Stimulated activated CD4-positive, alpha-beta T cell treated with anti-CD3 and anti-CD28 coated beads, Interleukin-1b, Interleukin-23, amount 100 ng/mL, for 48 hours (primary cell): ENCODE results near the gene TEX51.

Experiments
- DNase-seq: peaks from one replicate; pipeline ENCODE4 v3.0.0-alpha.2; 2020

TEX51 gene

DNA sequence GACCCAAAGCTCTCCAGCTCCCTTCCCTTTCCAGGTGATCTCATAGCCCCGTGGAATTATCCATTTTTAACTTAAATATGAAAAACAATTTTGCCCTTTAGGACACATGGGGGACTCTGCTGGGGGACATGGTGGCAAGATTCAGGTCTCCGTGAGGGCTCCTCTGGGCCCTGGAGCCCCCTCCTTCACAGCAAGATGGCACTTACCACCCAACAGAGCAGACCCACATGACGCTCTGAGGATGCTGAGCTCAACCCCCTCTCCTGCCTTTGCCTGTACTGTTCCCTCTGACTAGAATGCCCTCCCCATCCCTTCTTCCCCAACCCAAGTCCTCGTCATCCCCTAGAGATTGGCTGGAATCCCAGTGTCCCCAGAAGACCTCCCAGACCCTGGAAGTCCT lies 17.2 kb downstream of the TEX51 start:
- no peak for DNase-seq

DNA sequence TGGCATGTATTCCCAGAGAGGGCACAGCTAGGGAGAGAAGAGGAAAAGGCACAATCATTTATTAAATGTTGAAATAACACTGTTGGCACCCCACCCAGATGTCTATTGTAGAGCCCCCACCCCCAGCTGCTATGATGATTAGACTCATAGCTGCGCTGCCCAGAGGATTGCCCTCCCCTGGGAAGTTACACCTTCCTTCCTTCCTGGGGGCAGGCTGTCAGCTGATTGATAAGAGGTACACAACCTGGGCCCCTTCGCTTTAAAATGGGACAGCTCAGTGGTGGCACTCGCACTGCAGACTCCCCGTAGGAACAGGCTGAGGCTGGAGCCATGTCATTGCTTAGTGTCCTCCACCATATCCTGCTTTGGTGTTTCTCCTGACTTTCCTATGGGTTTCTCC lies 18.1 kb downstream of the TEX51 start:
- DNase-seq, result no peak

DNA sequence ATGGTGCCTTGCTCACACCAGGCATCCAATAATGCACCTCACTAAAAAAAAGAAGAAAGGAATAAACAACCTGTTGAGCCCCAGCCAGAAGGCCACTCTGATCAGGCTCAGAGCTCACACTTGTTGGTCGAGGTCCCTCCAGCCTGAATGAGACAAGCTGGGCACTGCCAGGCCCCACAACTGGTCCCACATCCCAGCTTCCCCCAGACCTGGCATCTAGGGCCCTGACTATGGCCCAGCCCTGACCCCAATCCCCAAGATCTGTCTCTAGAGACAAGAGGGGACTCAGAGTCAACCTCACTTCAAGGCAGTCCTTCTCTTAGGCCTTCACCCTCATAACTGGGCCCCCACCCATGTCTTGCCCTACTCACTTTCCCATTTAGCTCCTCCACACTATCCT lies 22.4 kb downstream of the TEX51 start:
- DNase-seq, result no peak

DNA sequence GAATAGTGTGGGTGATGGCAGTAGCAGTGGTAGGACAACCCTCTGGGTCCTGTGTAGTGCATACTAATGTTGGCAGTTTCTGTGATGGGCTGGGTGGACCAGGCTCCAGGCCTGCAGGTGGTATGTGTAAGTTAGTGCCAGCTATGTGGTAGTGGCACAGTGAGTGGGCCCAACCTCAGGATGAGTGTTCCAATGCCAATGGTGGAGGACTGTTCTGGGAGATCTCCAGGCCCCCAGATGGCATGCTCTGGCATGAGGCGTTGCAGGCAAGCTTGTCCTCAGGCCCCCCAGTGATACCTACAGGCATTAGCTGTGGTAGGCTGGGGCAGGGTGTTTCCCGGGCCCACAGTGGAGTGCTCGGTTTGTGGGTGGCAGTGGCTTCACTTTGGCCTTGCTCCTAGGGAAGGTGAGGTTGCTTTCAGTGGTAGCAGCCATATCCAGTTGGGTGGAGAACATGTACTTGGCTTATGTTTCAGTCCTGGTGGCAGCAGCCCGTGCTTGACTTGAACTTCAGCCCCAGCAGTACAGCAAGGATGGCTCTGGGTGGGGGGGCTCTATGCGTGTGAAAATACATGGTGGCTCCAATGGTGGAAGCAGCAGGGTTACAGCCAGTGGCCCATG lies 32.4 kb downstream of the TEX51 start:
- DNase-seq, result no peak

DNA sequence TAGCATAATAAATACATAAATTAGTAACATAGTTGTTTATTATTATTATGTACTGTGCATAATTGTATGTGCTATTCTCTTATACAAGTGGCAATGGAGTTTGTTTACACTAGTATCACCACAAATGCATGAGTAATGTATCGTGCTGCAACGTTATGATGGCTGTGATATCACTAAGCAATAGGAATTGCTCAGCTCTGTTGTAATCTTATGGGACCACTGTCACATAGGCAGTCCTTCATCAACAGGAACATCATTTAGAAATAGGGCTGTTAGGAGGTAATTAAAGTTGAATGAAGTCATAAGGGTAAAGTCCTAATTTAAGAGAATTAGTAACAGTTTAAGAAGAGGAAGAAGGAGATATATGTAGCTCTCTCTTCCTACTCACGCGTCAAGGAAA lies 33.8 kb downstream of the TEX51 start:
- no peak for DNase-seq

DNA sequence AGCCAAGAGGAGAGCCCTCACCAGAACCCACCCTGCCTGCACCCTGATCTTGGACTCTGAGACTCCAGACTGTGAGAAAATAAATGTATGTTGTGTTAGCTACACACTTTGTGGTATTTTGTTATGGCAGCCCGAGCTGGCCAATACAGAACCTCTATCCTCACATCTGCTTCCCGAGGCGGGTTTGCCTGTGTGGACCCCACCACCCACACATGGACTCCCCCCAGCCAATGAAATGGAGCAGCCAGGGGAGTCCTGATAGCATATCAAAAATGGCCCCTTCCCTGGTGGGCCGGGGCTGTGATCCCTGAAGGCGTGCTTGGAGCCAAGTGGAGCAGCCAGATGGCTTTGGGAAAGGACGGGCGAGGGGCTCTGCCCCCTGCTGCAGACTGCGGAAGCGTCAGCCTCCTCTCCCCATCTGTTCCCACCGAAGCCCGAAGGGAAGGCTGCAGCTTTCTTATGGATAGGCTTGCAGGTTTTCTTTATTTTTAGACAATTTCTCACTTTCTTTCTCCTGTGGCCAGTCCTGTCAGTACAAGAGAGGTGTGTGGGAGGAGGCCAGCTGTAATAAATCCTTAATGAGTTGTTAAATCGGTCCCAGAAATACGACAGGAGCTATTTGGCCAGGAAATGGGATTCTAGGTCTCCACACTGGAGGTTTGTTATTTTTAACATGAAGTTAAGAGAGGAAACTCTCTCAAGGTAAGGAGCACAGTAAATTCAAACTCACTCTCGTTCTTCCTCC lies 34.4 kb downstream of the TEX51 start:
- no peak for DNase-seq

DNA sequence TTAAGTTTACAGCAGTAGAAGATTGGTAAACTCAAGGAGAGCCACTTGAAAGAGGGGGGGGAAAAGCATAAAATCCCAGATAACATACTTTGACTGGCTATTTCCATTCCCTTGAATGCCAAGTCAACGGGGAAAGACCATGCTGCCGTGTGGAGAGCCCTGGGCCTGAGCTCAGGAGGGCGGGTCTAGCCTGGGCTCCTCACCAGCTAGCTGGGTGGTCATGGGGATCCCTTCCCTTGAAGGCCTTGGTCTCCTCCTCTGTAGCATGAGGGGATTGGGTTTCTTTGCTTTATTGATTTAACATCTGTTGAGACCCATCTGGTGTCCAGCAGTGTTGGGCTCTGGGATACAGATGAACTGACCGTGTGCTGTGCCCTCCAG lies 35.0 kb downstream of the TEX51 start:
- DNase-seq, result no peak

DNA sequence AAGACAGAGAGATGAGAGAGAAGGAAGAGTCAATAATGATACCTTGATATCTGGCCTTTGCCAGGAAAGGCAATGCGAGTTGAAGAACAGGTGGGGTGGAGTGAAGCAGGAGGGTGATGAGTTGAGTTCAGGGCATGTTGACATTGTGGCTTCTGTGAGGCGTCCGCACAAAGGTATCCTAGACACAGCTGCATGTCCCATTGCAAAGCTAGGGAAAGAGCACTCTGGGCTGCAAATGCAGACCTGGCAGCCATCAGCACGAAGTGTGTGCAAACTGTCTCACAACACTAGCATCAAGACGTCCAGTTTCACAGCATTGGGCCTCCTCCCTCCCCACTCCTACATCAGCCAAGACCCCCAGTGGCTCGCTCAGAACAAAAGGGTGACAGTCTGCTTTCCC lies 36.1 kb downstream of the TEX51 start:
- no peak for DNase-seq

DNA sequence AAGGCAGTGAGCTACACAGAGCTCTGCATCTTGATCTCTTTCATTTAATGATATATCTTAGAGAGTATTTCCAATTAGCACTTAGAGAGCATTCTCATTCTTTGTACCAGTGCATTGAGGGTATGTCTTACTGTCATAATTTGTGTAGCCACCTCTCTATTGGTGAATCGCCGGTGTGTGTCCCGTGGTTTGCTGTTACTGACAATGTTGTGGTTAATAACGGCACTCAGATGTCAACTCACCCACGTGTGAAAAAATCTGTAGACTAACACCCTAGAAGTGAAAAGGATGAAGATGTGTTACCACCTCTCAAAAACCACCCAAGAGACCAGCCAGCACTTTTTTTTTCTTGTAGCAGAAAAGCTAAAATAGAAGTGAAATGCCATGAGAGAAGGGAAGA lies 37.1 kb downstream of the TEX51 start:
- no peak for DNase-seq

DNA sequence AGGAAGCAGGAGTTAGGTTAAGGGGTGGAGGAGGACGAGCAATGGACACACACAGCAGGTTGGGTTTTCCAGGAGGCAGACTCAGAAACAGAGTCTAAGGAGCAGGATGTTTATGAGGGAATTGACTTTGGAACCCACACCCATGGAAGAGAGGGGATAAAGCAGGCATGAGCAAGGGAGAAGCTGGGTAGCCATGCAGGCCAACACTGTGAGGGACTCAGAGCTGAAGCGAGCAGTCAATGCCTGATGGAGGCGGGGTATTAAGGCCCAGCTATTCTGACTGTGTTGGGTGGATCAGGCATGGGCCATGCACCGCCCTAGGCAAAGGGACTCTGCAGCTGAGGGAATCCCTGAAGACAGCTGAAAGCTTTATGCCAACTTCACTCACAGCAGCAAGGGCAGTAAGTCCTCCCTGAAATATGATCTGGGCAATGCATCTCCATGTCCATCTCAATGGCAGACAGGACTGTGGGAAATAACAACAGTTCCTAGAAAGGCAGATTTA lies 37.6 kb downstream of the TEX51 start:
- DNase-seq, result no peak

DNA sequence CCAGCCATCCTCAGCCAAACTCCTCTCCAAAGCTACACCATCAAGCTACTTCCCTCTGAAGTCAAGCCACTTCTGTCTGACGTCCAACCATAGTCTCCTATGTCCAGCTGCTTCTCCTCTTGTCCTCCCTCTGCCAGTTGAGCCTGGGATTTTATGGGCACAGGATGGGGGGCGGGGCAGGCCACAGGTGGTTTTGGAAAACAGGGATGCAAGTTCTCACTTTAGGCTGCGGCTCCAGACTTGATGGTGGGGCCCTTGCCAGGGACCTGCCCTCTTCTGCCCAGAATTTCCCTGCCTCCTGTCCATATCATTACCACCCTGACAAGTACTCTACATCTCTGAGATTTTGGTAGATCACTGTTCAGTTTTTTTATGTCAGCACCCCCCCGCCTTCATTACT lies 41.6 kb downstream of the TEX51 start:
- DNase-seq, result no peak

DNA sequence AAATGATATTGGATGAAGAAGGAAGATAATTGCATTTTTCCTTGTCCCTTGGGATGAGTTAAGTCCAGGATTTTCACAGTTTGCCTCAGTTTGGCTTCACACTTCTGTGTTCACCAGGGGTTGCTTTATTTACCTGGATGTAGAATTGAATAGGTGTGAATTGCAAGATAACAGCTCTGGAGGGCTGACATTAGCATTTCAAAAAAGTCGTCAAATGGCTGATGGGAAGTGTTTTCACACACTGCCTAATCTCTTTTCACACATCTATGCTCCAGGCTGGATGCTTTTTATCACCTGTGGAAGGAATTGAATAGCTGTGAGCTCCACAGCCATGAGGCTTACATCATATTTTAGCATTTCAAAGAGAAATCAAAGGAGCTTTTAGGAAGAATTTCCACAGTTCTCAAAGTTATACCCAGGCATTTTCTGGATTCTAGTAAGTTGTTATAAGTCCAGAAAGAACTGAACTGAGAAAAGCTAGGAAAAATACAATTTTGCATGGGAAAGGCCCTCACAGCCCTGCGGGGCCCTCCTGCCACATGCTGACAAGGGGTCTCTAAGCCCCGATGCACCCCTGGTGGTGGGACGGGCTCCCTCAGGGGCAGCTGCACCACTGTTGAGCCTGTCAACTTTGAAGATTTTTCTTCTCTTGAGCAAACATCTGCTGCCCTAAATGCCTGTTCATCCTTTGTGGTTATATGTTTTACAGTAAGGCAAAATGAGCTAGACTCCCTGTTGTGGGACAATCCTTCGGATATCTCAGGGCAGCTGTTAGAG lies 43.9 kb downstream of the TEX51 start:
- no peak for DNase-seq

DNA sequence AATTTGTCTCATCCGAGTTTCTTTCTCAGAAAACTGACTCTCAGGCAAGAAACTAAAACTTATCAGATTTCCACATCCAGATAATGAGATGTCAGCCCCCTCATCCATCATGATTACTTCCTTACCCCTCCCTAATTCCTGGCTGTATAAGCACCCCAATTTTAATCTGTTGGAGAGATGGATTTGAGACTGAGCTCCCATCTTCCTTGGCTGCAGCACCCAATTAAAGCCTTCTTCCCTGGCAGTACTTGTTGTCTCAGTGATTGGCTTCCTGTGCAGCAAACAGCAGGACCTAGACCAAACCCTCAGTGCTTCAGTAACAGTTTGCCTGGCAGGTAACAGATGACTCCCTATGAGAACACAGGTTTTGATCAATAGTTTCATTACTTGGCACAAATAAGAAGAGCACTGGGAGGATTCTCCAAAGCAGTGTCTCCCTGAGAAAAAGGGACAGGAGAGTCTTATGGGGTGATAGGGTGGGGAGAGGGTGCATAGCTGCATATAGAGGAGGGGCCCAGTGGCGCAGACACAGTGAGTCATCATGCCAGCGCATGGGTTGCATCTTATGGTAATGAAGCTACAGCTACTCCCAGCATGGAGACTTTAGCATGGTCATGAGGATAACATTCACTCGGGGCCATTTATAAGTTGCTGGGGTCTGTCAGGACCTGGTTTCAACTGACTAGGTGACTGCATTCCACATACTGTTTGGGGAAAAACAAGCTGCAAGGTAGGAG lies 45.1 kb downstream of the TEX51 start:
- no peak for DNase-seq

DNA sequence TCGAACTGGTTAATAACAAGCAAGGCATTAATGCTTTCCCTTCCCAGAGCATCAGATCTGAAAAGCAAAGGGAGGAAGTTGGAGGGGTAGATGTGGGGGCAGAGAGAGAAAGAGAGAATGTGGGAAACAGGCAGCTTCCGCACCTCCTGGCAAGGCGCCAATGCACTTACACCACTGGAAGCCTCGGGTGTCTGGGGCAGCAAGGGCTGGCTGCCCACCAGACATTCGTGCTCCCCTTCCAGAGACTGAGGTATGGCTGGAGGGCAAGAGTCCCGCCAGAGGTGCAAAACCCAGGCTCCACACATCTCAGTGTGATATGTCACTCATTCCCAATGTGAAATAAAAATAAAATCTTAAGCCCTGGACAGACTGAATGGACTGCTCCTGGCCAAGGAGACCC lies 46.4 kb downstream of the TEX51 start:
- no peak for DNase-seq

DNA sequence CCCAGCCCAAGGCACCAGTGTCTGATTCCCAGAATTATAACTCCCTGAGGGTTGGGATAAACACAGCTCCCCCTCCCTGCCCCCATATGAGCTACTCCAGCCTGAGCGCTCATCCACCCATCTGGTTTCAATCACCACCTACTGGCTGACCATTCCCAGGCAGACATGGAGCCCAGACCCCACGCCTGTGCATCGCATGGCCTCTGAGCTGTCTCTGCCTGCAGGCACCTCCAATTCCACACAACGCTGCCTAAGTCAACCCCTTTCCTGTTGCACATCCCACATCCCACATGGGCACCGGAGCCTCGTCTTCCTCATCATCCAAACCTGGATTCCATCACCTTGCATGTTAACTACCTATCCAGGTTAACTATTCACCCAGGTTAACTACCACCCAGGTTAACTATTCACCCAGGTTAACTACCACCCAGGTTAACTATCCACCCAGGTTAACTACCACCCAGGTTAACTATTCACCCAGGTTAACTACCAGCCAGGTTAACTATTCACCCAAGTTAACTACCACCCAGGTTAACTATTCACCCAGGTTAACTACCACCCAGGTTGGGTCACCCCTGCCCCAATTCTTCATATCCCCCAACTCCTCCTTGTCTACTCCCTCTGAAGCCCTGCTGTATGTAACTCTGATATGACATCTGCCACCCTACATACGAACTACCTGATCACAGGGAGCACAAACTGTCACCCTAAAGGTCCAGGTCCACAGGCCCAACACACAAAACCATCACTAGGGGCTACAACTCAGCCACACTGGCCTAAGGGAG lies 47.8 kb downstream of the TEX51 start:
- DNase-seq, result no peak

DNA sequence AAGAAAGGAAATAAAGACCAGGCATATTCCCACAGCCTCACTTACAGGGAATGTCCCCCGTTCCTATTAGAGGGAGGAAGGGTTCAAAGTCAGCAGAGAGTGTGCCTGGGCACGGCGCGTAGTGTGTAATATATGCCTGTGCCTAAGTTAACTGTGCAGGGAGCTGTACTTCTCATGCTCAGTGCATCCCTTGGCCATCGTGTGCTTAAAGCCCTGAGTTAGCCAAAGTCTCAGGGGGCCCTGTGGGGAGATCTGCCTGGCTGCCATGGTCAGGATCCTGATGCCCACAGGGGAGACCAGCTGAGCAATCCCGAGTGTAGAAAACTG lies 48.4 kb downstream of the TEX51 start:
- DNase-seq, result no peak

DNA sequence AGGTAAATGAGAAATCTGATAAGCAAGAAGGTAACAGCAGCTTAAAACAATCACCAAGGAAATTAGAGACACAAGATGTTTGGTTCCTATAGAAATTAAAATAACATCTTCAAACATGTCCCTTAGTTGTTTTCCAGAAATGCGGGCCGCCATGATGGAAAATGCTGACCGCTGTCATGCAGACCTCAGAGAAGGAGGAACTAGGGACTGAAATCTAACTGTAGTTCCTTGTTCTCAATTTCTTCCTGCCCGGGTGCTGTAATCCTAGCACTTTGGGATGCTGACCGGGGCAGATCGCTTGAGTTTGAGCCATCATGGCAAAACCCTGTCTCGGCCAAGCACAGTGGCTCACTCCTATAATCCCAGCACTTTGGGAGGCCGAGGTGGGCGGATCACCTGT lies 51.1 kb downstream of the TEX51 start:
- DNase-seq, result no peak

DNA sequence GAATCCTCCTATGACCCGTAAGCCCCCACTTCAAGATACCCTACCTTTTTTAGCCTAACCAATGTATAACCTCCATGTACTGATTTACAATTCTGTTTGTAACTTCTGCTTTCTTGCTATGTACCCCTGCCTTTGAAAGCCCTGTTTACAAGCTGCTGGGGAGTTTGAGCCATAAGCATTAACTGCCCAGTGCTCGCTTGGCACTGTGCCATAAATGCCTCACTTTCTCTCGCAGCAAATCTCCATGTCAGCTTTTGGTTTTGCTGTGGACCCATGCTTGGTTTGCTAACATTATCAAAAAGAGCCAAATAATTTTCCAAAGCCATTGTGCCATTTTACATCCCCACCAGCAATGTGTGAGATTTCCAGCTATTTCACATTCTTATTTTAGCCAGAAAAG lies 51.8 kb downstream of the TEX51 start:
- no peak for DNase-seq
